CD4-positive, alpha-beta T cell treated with Interleukin-4 for 1 hour (primary cell): ENCODE results near the gene SLC22A31.
"Not testable (repeated sequence)": the region's sequence is repeated elsewhere in the genome, so short reads cannot be mapped to it uniquely, and the experiment has no call there.

Source experiments
- DNase-seq, 2 donors: peaks; one replicate each; pipeline ENCODE4 v3.0.0-alpha.2; 2020 to 2022

Gene SLC22A31

DNA sequence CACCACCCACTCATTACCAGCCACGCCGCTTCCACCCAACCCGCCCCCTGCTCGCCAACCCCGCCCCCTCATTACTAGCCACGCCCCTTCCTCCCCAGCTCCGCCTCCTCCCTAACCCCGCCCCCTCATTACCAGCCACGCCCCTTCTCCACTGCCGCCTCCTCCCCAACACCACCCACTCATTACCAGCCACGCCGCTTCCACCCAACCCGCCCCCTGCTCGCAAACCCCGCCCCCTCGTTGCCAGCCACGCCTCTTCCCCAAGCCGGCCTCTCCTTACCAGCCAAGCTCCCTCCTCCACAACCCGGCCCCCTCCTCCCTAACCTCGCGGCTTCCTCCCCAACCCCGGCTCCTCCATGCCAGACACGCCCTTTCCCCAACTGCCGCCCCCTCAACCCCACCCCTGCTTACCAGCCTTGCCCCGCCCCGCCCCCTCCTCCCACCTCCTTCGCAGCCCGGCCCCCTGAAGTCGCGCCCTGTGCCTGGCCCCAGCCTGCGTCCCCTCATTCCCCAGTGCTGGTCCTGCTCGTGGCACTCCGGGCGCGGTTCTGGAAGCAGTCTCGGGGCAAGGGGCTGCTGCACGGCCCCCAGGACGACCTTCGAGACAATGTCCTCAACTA, 7.3 kb downstream of the SLC22A31 start:
- peak; percentile 70 to 76 for DNase-seq

GRCh38 chr16:89192186-89192955, 8.0 kb downstream of the SLC22A31 start:
- peak; percentile 89 to 90 for DNase-seq

DNA sequence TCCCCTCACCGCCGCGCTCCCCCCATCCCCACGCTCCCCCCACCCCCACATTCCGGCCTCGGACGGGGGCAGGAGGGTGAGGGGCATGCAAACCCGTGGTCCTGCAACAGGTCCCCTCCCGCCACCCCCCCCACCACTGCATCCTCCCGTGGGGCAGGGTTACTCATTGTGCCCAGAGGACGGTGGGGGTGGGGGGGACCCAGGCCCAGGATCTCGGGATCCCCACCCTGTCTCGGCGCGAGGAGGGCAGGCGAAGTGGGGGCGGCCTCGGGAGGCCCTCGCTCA, 8.5 kb downstream of the SLC22A31 start:
- no peak for DNase-seq

DNA sequence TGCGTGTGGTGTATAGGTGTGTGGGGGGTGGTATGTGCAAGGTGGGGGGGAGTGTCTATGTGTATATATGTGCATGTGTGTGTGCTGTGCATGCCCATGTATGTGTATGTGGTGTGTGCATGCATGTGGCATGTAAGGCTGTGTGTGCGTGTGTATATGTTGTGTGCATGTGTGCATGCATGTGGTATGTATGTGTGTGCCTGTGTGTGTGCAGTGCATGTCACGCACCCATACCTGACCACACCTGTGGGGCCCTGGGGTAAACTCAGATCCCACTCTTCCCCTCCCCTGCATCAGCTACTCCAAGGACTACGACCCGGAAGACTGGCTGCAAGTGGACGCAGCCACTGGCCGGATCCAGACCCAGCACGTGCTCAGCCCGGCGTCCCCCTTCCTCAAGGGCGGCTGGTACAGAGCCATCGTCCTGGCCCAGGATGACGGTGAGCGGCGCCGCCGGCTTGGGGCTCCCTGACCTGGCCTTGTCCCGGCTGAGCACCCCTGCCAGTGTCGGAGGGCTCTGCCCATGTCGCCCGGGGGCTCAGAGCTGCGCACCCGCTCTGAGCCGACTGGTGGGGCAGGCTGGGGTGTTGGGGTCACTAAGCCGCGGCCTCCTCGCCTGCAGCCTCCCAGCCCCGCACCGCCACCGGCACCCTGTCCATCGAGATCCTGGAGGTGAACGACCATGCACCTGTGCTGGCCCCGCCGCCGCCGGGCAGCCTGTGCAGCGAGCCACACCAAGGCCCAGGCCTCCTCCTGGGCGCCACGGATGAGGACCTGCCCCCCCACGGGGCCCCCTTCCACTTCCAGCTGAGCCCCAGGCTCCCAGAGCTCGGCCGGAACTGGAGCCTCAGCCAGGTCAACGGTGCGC, 9.1 kb downstream of the SLC22A31 start:
- no peak for DNase-seq

DNA sequence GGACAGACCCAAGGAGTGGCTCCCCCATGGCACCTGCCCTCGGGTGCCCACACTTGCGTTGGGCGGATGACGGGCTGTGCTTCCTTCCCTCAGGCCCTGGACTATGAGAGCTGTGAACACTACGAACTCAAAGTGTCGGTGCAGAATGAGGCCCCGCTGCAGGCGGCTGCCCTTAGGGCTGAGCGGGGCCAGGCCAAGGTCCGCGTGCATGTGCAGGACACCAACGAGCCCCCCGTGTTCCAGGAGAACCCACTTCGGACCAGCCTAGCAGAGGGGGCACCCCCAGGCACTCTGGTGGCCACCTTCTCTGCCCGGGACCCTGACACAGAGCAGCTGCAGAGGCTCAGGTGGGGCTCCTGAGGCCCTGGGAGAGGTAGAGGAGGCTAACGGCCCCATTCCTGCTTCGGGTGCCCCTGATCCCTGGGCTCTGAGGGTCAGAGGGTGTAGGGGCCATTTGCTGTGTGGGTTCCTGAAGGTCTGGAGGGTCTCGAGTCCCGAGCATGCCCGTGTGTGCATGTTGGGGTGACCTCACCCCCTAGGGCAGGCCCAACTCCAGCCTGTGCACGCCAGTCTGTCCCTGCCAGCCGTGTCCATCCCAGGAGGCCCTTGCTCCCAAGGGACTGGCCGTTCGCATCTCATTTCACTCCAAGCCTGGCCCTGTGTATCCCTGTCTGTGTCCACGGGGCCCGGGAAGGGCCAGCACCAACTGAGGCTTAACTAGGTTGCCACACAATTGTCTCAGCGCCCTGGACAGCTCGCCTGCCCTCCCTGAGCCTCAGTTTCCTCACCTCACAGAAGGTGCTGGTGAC, 10.0 kb downstream of the SLC22A31 start:
- no peak for DNase-seq

DNA sequence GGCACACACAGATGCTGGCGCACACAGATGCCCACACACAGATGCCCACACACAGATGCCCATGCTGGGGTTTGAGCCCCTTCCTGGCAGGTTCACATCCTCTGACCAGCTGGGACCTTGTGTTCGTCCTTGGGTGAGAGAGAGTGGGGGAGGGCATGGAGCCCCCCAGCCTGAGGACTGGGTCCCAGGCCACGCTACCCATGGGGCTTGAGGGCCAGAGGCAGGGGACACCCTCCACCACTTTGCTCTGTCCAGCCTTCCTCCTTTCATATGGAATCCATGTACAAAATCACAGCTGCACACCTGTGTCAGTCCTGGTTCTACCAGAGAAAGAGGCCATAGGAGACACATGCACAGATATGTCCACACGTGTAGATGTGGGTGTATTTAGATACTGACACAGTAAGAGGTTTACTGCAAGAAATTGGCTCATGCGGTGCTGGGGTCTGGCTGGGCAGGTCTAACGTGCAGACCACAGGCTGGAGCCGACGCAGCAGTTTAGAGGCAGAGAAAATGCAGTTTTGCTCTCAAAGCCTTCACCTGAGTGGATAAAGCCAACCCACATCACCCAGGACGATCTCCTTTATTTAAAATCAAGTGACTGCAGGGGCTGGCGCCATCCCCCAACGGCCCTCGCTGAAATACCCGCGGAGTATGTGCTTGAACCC, 10.8 kb downstream of the SLC22A31 start:
- DNase-seq = no peak

DNA sequence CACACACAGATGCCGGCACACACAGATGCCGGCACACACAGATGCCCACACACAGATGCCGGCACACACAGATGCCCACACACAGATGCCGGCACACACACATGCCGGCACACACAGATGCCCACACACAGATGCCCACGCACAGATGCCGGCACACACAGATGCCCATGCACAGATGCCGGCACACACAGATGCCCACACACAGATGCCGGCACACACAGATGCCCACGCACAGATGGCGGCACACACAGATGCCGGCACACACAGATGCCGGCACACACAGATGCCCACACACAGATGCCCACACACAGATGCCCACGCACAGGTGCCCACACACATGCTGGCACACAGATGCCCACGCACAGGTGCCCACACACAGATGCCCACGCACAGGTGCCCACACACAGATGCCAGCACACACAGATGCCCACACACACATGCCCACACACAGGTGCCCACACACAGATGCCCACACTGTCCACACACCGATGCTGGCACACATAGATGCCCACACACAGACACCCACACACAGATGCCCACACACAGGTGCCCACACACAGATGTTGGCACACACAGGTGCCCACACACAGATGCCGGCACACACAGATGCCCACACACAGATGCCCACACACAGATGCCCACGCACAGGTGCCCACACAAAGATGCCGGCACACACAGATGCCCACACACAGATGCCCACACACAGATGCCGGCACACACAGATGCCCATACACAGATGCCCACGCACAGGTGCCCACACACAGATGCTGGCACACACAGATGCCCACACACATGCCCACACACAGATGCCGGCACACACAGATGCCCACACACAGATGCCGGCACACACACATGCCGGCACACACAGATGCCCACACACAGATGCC, 11.6 kb downstream of the SLC22A31 start:
- DNase-seq = not testable (repeated sequence)

- no peak for DNase-seq
Observed at GRCh38 chr16:89187770-89188392, 12.5 kb downstream of the SLC22A31 start.

DNA sequence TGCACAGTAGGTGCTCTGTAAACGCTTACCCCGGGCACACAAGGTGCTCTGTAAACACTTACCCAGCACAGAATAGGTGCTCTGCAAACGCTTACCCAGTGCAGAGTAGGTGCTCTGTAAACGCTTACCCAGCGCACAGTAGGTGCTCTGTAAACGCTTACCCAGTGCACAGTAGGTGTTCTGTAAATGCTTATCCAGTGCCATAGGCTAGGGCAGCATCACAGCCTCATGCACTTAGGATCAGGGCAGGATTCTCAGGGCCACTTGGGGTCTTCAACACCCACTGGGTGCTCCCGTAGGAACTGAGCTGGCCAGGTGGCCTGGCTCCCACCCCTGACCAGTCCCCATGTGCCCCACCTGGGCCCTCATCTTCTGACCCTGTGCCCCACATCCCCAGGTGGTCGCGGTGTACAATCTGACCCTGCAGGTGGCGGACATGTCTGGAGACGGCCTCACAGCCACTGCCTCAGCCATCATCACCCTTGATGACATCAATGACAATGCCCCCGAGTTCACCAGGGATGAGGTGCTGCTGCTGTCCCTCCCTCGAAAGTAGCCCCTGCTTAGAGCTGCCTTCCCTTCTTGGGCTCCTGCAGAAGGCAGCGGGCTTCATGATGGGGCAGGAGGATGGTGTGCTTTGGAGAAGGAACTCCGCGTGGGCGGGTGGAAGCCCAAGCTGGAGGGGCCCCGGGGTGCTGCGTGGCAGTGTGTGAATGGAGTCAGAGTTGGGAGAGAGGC, 13.1 kb downstream of the SLC22A31 start:
- DNase-seq = peak in 1 of 2 donors; percentile 27

- DNase-seq = peak in 1 of 2 donors; percentile 23
Observed at GRCh38 chr16:89186593-89187031, 13.7 kb downstream of the SLC22A31 start.

DNA sequence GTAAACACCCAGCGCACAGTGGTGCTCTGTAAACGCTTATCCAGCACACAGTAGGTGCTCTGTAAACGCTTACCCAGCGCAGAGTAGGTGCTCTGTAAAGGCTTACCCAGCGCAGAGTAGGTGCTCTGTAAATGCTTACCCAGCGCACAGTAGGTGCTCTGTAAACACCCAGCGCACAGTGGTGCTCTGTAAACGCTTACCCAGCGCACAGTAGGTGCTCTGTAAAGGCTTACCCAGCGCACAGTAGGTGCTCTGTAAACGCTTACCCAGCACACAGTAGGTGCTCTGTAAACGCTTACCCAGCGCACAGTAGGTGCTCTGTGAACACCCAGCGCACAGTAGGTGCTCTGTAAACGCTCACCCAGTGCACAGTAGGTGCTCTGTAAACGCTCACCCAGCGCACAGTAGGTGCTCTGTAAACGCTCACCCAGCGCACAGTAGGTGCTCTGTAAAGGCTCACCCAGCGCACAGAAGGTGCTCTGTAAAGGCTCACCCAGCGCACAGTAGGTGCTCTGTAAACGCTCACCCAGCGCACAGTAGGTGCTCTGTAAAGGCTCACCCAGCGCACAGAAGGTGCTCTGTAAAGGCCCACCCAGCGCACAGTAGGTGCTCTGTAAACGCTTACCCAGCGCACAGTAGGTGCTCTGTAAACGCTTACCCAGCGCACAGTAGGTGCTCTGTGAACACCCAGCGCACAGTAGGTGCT, 14.3 kb downstream of the SLC22A31 start:
- not testable (repeated sequence) for DNase-seq

DNA sequence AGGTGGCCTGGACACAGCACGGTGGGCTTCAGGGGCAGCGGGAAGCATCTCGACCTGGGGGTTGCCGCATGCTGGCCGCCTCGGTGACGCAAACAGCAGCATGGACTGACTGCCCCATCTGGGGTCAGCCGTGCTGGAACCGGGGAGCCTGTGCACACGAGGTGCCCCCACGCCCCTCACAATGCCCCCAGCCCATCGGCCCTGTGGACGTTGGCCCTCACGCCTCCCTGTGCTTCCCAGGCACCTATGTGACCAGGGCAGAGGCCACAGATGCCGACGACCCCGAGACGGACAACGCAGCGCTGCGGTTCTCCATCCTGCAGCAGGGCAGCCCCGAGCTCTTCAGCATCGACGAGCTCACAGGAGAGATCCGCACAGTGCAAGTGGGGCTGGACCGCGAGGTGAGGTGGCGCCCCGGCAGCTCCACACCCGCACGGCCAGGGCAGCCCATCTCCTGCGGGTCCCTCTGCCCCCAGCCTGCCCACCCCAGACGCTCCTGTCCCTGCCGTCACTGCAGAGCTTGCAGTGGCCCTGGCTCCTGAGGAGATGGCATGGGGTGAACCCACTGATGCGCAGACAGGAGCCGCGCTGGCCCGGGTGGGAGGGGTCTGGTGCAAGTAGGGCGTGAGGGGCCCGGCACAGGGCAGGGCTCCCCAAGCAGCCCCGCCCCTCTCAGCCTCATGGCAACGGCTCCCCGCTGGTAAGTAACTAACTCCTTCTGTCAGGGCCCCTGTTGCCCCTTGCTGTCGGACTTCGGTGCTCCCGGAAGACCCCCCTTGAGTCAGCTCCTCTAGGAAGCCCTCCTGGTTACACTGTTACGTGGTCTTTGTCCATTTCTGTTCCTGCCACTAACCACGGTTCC, 15.2 kb downstream of the SLC22A31 start:
- no peak for DNase-seq

DNA sequence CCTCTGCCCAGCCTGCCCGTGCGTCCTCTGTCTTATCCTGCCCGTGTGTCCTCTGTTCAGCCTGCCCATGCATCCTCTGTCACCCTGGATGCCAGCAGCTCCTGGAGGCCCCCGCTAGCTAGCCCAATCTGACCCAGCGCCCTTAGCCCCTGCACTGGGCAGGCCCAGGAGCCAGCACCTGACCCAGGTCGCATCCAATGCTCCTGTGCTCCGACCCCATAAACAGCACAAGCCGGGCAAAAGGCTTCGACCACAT, 15.7 kb downstream of the SLC22A31 start:
- no peak for DNase-seq

GRCh38 chr16:89183975-89184676, 16.2 kb downstream of the SLC22A31 start:
- DNase-seq = no peak

DNA sequence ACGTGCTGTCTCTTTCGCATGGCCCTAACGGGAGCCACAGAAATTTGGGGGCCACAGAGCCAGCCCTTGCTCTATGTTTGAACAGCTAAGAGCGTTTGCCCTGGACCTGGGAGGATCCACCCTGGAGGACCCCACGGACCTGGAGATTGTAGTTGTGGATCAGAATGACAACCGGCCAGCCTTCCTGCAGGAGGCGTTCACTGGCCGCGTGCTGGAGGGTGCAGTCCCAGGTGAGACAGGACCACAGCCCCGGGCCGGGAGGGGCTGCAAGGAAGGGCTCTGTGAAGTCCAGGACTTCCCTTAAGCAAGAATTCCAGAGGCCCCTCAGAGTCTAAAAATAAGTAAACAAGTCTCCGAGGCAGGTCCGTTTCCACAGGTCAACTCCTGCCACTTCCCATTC, 16.9 kb downstream of the SLC22A31 start:
- no peak for DNase-seq

GRCh38 chr16:89179656-89180315, 20.6 kb downstream of the SLC22A31 start:
- no peak for DNase-seq

- no peak for DNase-seq
Observed at GRCh38 chr16:89179148-89179484, 21.2 kb downstream of the SLC22A31 start.
